OCI-LY7 (cell line): ENCODE data around the gene PARD3. TPM values are rescaled to one million over a fixed set of nuclear protein-coding genes. Genes with fewer than 3 reads are reported as not detected.

Source experiments
- BruUV-seq: library from RNA; stranded (reverse); fragments of 400-500 nt; replicated peaks from 2 replicates; lab custom pipeline; 2021; lab: Mats Ljungman, UMichigan
- CTCF ChIA-PET: fragments of 300-600 bp; sonication (Branson Sonifier 250); formaldehyde crosslinking; loops from one replicate; lab custom pipeline; 2022; ENCODE audit warnings: antibody characterized with exemption; ENCODE audit not compliant: unreplicated experiment; lab: Charles Lee
- POLR2A ChIA-PET: fragments of 300-600 bp; sonication (Branson Sonifier 250); formaldehyde crosslinking; loops from one replicate; lab custom pipeline; 2022; ENCODE audit warnings: antibody characterized with exemption; lab: Charles Lee
- DNase-seq: peaks from one replicate; pipeline ENCODE4 v3.0.0-alpha.2; 2015; ENCODE audit warnings: low spot score
- H2AFZ ChIP-seq: fragments of 200-600 bp; sonication (generic), shearing (Covaris generic); 2 replicates; pipeline ENCODE4 v1.6.1; 2014; ENCODE audit warnings: mild to moderate bottlenecking, antibody characterized with exemption, low read length, moderate library complexity
- H3K27ac ChIP-seq: fragments of 200-600 bp; sonication (generic); 2 replicates; pipeline ENCODE4 v1.5.1; 2014; ENCODE audit warnings: mixed run types, low read depth, mild to moderate bottlenecking, moderate library complexity, low read length, inconsistent platforms; ENCODE audit not compliant: poor library complexity, severe bottlenecking
- H3K36me3 ChIP-seq: fragments of 200-600 bp; sonication (generic); 2 replicates; pipeline ENCODE4 v1.6.1; 2014; ENCODE audit warnings: mild to moderate bottlenecking, antibody characterized with exemption, low read length, moderate library complexity, mixed read lengths; ENCODE audit not compliant: insufficient read depth
- H3K4me1 ChIP-seq: fragments of 200-600 bp; sonication (generic); 2 replicates; pipeline ENCODE4 v1.5.1; 2014; ENCODE audit warnings: mild to moderate bottlenecking, low read length; ENCODE audit not compliant: insufficient read depth, poor library complexity, severe bottlenecking
- H3K4me2 ChIP-seq: fragments of 200-600 bp; sonication (generic); 2 replicates; pipeline ENCODE4 v1.6.1; 2014; ENCODE audit warnings: mild to moderate bottlenecking, low read length
- H3K4me3 ChIP-seq: fragments of 200-600 bp; sonication (generic); 2 replicates; pipeline ENCODE4 v1.5.1; 2014; ENCODE audit warnings: mild to moderate bottlenecking, low read depth, low read length; ENCODE audit not compliant: poor library complexity, severe bottlenecking
- H3K79me2 ChIP-seq: fragments of 200-600 bp; sonication (generic); 2 replicates; pipeline ENCODE4 v1.6.1; 2016; ENCODE audit warnings: low read depth, mild to moderate bottlenecking, low read length, moderate library complexity, mixed read lengths; ENCODE audit not compliant: insufficient read depth
- H3K9me2 ChIP-seq: fragments of 200-600 bp; sonication (generic); 2 replicates; pipeline ENCODE4 v1.6.1; 2016; ENCODE audit warnings: mild to moderate bottlenecking, low read length, mixed read lengths; ENCODE audit not compliant: insufficient read depth
- H3K9me3 ChIP-seq: fragments of 200-600 bp; sonication (generic); 2 replicates; pipeline ENCODE4 v1.6.1; 2014; ENCODE audit warnings: mild to moderate bottlenecking, mixed run types, low read length, mixed read lengths
- H4K20me1 ChIP-seq: fragments of 200-600 bp; sonication (generic); 2 replicates; pipeline ENCODE4 v1.6.1; 2014; ENCODE audit warnings: mild to moderate bottlenecking, antibody characterized with exemption, low read length, moderate library complexity, mixed read lengths; ENCODE audit not compliant: insufficient read depth
- EZH2phosphoT487 ChIP-seq: fragments of 200-600 bp; sonication (generic); IDR thresholded peaks from 2 replicates; pipeline ENCODE4 v1.6.1; 2018; ENCODE audit warnings: low read depth, borderline replicate concordance, mild to moderate bottlenecking, mixed run types, antibody characterized with exemption, low read length, moderate library complexity, mixed read lengths
- intact Hi-C: fragments of 100-400 bp; cut with micrococcal nuclease; formaldehyde crosslinking; loops from one replicate; pipeline ENCODE4 v1.10.0; 2022; ENCODE audit not compliant: unreplicated experiment
- total RNA-seq, 2 experiments: library from RNA; depleted of rRNA in 1 of 2; stranded (reverse); fragments of >200 nt in 1 of 2; shearing (Covaris generic) in 1 of 2; gene quantifications; 2 replicates each; pipeline ENCODE4 v1.2.3, GENCODE V29; 2014 to 2022
- TF ChIP-seq, protein P1 (sequence below): fragments of 200-600 bp; sonication (generic); conservative IDR thresholded peaks from 2 replicates; pipeline ENCODE4 v1.5.1; 2014; ENCODE audit warnings: mild to moderate bottlenecking, antibody characterized with exemption, low read length, moderate library complexity, mixed read lengths

The PARD3 gene
- total RNA-seq, 2 experiments from 2014 or later: not detected

DNA sequence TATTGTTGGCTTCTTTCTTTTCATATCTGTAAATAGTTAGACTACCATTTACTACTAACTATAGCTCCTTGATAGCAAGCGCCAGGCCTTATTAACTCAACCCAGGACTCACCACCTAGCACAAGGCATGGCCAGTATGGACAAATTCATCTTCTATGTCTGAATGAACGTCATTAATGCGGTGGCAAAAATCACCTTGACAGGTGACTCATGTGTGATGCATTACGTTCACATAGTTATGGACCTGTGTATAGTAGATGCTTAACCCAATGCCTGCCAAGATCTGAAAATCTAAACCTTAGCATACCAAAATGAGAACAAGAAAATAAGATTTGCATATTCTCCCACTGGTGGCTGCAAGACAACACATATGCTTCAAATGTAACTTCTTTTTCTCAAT lies 300.8 kb downstream of the PARD3 start:
- Histone ChIP-seq H3K9me2 (no peaks in the 10 kb centered on the region), H3K36me3 (no peaks in the 10 kb centered on the region), H2AFZ (no peak overlapping the region), H3K79me2 (no peaks in the 10 kb centered on the region), H3K4me3 (no peak overlapping the region), H3K4me1 (no peaks in the 10 kb centered on the region), H3K9me3 (no peaks in the 10 kb centered on the region), H3K4me2 (no peak overlapping the region), H3K27ac (no peak overlapping the region), H4K20me1 (no peaks in the 10 kb centered on the region)
- no peak for DNase-seq
- CTCF ChIA-PET: no interaction called here
- POLR2A ChIA-PET: no interaction called here
- no peak for TF ChIP-seq EZH2phosphoT487
- TF ChIP-seq, protein P1, sequence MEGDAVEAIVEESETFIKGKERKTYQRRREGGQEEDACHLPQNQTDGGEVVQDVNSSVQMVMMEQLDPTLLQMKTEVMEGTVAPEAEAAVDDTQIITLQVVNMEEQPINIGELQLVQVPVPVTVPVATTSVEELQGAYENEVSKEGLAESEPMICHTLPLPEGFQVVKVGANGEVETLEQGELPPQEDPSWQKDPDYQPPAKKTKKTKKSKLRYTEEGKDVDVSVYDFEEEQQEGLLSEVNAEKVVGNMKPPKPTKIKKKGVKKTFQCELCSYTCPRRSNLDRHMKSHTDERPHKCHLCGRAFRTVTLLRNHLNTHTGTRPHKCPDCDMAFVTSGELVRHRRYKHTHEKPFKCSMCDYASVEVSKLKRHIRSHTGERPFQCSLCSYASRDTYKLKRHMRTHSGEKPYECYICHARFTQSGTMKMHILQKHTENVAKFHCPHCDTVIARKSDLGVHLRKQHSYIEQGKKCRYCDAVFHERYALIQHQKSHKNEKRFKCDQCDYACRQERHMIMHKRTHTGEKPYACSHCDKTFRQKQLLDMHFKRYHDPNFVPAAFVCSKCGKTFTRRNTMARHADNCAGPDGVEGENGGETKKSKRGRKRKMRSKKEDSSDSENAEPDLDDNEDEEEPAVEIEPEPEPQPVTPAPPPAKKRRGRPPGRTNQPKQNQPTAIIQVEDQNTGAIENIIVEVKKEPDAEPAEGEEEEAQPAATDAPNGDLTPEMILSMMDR: no peak
- intact Hi-C loops: no loop called here
- BruUV-seq: no TSS peak

DNA sequence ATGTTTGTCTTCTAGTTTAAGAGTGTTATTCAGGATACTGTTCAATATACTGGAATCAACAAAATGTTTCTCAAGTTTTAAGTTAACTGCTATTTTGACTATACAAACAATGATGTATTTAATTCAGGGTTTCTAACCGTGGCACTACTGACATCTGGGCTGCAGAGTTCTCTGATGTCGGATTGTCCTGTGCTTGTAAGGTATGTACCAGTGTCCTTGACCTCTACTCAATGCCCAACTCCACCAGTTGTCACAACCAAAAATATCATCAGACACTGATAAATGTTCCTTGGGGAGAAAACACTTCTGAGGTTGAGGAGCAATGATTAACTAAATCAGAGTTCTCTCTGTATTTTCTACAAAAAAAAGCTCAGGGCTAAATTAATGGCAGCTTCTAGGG lies 301.5 kb downstream of the PARD3 start:
- DNase-seq: no peak
- Histone ChIP-seq H3K9me2 (no peaks in the 10 kb centered on the region), H3K4me2 (no peak overlapping the region), H3K27ac (no peak overlapping the region), H3K4me3 (no peak overlapping the region), H2AFZ (no peak overlapping the region), H3K79me2 (no peaks in the 10 kb centered on the region), H4K20me1 (no peaks in the 10 kb centered on the region), H3K4me1 (no peaks in the 10 kb centered on the region), H3K9me3 (no peaks in the 10 kb centered on the region), H3K36me3 (no peaks in the 10 kb centered on the region)
- ChIA-PET POLR2A (no interaction called here), CTCF (no interaction called here)
- intact Hi-C loops: no loop called here
- no TSS peak for BruUV-seq
- TF ChIP-seq, protein P1: no peak
- no peak for TF ChIP-seq EZH2phosphoT487

DNA sequence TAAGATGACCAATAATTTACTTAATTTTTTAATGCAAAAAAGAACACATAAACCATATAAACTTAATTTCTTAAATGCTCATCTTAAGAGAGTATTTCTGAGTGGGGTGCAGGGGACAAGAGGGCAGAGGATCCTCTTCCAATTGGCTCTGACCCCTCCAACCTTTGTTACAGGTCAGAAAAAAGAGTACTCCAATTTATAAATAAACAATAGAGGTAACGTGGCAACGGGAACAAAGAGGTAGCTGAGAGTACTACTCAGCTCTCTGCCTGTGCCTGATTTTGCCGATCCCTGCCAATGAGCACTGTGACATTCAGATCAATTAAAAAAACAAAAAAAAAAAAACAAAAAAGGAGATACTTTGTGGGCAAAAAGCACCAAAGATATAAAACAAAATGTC lies 307.9 kb downstream of the PARD3 start:
- Histone ChIP-seq H3K4me2 (no peak overlapping the region), H3K4me3 (no peak overlapping the region), H3K4me1 (no peaks in the 10 kb centered on the region), H3K36me3 (no peaks in the 10 kb centered on the region), H4K20me1 (no peaks in the 10 kb centered on the region), H3K27ac (no peak overlapping the region), H3K79me2 (no peaks in the 10 kb centered on the region), H2AFZ (no peak overlapping the region), H3K9me3 (no peaks in the 10 kb centered on the region), H3K9me2 (no peaks in the 10 kb centered on the region)
- TF ChIP-seq EZH2phosphoT487: no peak
- TF ChIP-seq, protein P1: no peak
- no peak for DNase-seq
- ChIA-PET POLR2A (interaction anchor here (0.6 to 0.7 kb wide), 3 partner anchors 118 to 1618 kb away, joined by 3 to 4 read pairs (median 3); no protein-coding TSS in a partner anchor), CTCF (no interaction called here)
- no TSS peak for BruUV-seq
- intact Hi-C loops: no loop called here
